Sigmoid colon (tissue), 4 donors: ENCODE data around the gene HSPA6.
"Not testable (repeated sequence)": the region's sequence is repeated elsewhere in the genome, so short reads cannot be mapped to it uniquely, and the experiment has no call there.

Experiments
- POLR2A ChIP-seq, 2 donors: fragments of 450-650 bp; IDR thresholded peaks; one replicate each; pipeline ENCODE4 v1.6.1; 2016; ENCODE audit warnings: antibody characterized with exemption in 2 of 2, mild to moderate bottlenecking in 2 of 2, moderate library complexity in 2 of 2
- POLR2AphosphoS5 ChIP-seq, 4 donors: sonication (generic); formaldehyde crosslinking; IDR thresholded peaks; one replicate each; pipeline ENCODE4 v1.6.1; 2017; ENCODE audit warnings: antibody characterized with exemption in 4 of 4
- TF ChIP-seq, protein P1 (sequence below), 4 experiments: fragments of 450-650 bp in 3 of 4; fragments of 200-600 bp in 1 of 4; IDR thresholded peaks; one replicate each; pipeline ENCODE4 v1.5.1; 2016 to 2019; ENCODE audit warnings: antibody characterized with exemption in 4 of 4, mild to moderate bottlenecking in 3 of 4, moderate library complexity in 2 of 4

- TF ChIP-seq, protein P1, sequence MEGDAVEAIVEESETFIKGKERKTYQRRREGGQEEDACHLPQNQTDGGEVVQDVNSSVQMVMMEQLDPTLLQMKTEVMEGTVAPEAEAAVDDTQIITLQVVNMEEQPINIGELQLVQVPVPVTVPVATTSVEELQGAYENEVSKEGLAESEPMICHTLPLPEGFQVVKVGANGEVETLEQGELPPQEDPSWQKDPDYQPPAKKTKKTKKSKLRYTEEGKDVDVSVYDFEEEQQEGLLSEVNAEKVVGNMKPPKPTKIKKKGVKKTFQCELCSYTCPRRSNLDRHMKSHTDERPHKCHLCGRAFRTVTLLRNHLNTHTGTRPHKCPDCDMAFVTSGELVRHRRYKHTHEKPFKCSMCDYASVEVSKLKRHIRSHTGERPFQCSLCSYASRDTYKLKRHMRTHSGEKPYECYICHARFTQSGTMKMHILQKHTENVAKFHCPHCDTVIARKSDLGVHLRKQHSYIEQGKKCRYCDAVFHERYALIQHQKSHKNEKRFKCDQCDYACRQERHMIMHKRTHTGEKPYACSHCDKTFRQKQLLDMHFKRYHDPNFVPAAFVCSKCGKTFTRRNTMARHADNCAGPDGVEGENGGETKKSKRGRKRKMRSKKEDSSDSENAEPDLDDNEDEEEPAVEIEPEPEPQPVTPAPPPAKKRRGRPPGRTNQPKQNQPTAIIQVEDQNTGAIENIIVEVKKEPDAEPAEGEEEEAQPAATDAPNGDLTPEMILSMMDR (IDR thresholded peaks at IDR 0.05), result not testable (repeated sequence)
- TF ChIP-seq POLR2A, POLR2AphosphoS5 (IDR thresholded peaks at IDR 0.05): not testable (repeated sequence)
Observed at GRCh38 chr1:161548749-161549406, 24.5 kb downstream of the HSPA6 start.
